Measurements from ENCODE around the gene ITGB1BP1. TPM values are rescaled to one million over a fixed set of nuclear protein-coding genes. Genes with fewer than 3 reads are reported as not detected.

ITGB1BP1 gene
- total RNA-seq, 1 donor from 2014 or later = 17.3 TPM

GRCh38 chr2:9408641-9409151 is 14.6 kb downstream of the ITGB1BP1 start:
- Mint-ChIP-seq H3K36me3 (peaks cover 8% of the 10 kb centered on the region), H3K27ac (peak overlapping the region; percentile 37), H3K9me3 (no peaks in the 10 kb centered on the region), H3K4me3 (no peak overlapping the region), H3K4me1 (no peaks in the 10 kb centered on the region), H3K27me3 (ENCODE audit: insufficient read depth, low read depth) (no peaks in the 10 kb centered on the region)
- Histone ChIP-seq H3K27me3 (no peaks in the 10 kb centered on the region), H3K4me2 (no peak overlapping the region), H3K79me2 (ENCODE audit: low read depth) (no peaks in the 10 kb centered on the region), H3K27ac (no peak overlapping the region), H3K4me3 (no peak overlapping the region), H2AFZ (replicated peaks) (no peak overlapping the region), H3K4me1 (no peaks in the 10 kb centered on the region), H3K36me3 (no peaks in the 10 kb centered on the region), H4K20me1 (ENCODE audit: low read depth) (no peaks in the 10 kb centered on the region), H3F3A (ENCODE audit: low read depth) (no peaks in the 10 kb centered on the region), H3K9me3 (ENCODE audit: low read depth) (no peaks in the 10 kb centered on the region), H3K9ac (no peak overlapping the region)
- no peak for DNase-seq (ENCODE audit: low spot score)
- TF ChIP-seq CTCF (IDR thresholded peaks at IDR 0.05) (no peak), EZH2 (IDR thresholded peaks at IDR 0.05) (no peak)

- TF ChIP-seq EZH2phosphoT487 (IDR thresholded peaks at IDR 0.05) = no peak
- no peak for TF ChIP-seq CTCF (IDR thresholded peaks at IDR 0.05)
- no peak for TF ChIP-seq EZH2 (IDR thresholded peaks at IDR 0.05)
- Histone ChIP-seq H3K79me2 (ENCODE audit: low read depth) (no peaks in the 10 kb centered on the region), H3K27me3 (no peaks in the 10 kb centered on the region), H3K4me1 (no peaks in the 10 kb centered on the region), H3F3A (ENCODE audit: low read depth) (no peaks in the 10 kb centered on the region), H3K9ac (no peak overlapping the region), H3K9me3 (ENCODE audit: low read depth) (no peaks in the 10 kb centered on the region), H3K4me3 (no peak overlapping the region), H3K36me3 (no peaks in the 10 kb centered on the region), H3K27ac (no peak overlapping the region), H3K4me2 (no peak overlapping the region), H2AFZ (replicated peaks) (no peak overlapping the region), H4K20me1 (ENCODE audit: low read depth) (no peaks in the 10 kb centered on the region)
- Mint-ChIP-seq H3K9me3 (no peaks in the 10 kb centered on the region), H3K27ac (no peak overlapping the region), H3K4me3 (no peak overlapping the region), H3K36me3 (peaks cover 14% of the 10 kb centered on the region), H3K4me1 (no peaks in the 10 kb centered on the region), H3K27me3 (ENCODE audit: insufficient read depth, low read depth) (no peaks in the 10 kb centered on the region)
- no peak for DNase-seq (ENCODE audit: low spot score)
Observed at GRCh38 chr2:9407363-9407811, 15.9 kb downstream of the ITGB1BP1 start.

- DNase-seq (ENCODE audit: low spot score) = no peak
- H3K79me2 ChIP-seq (ENCODE audit: low read depth) = no peaks in the 10 kb centered on the region
- no peak overlapping the region for H3K9ac ChIP-seq
- Mint-ChIP-seq H3K9me3 (no peaks in the 10 kb centered on the region), H3K36me3 (peaks cover 15% of the 10 kb centered on the region), H3K4me3 (no peak overlapping the region), H3K27me3 (ENCODE audit: insufficient read depth, low read depth) (no peaks in the 10 kb centered on the region), H3K4me1 (no peaks in the 10 kb centered on the region), H3K27ac (peak overlapping the region; percentile 92)
- H3K4me1 ChIP-seq = no peaks in the 10 kb centered on the region
- no peak overlapping the region for H3K4me2 ChIP-seq
- no peaks in the 10 kb centered on the region for H3K36me3 ChIP-seq
- no peak overlapping the region for H2AFZ ChIP-seq (replicated peaks)
- H3F3A ChIP-seq (ENCODE audit: low read depth) = no peaks in the 10 kb centered on the region
- no peaks in the 10 kb centered on the region for H3K9me3 ChIP-seq (ENCODE audit: low read depth)
- H4K20me1 ChIP-seq (ENCODE audit: low read depth) = no peaks in the 10 kb centered on the region
- H3K4me3 ChIP-seq = no peak overlapping the region
- no peak overlapping the region for H3K27ac ChIP-seq
- no peak for TF ChIP-seq EZH2 (IDR thresholded peaks at IDR 0.05)
- no peak for TF ChIP-seq CTCF (IDR thresholded peaks at IDR 0.05)
- TF ChIP-seq EZH2phosphoT487 (IDR thresholded peaks at IDR 0.05) = no peak
- no peaks in the 10 kb centered on the region for H3K27me3 ChIP-seq
Observed at GRCh38 chr2:9406529-9407362, 16.6 kb downstream of the ITGB1BP1 start.

Measured in neural progenitor cell (in vitro differentiated cells).